Measurements from ENCODE around the gene CHEK2. TPM values are rescaled to one million over a fixed set of nuclear protein-coding genes. Genes with fewer than 3 reads are reported as not detected.
"Not testable (repeated sequence)": the region's sequence is repeated elsewhere in the genome, so short reads cannot be mapped to it uniquely, and the experiment has no call there.

The CHEK2 gene
- total and polyA plus RNA-seq, 2 experiments from 2014 or later, result 15.0 to 30.3 TPM

DNA sequence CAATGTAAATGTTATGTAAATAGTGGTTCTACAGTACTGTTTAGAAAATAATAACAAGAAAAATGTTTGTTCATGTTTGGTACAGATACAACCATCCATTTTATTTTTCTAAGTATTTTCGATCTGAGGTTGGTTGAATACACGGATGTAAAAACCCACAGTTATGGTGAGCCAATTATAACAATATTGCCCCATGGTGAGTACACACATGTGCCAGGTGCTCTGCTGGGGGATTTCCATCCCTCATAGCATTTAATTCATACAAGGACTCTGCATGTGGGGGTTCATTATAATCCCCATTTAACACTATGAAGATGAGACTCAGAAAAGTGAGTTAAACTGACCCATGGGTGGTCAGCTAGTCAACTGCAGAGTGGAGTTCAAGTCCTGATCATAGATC, 38.7 kb downstream of the CHEK2 start:
- TF ChIP-seq, protein P1, sequence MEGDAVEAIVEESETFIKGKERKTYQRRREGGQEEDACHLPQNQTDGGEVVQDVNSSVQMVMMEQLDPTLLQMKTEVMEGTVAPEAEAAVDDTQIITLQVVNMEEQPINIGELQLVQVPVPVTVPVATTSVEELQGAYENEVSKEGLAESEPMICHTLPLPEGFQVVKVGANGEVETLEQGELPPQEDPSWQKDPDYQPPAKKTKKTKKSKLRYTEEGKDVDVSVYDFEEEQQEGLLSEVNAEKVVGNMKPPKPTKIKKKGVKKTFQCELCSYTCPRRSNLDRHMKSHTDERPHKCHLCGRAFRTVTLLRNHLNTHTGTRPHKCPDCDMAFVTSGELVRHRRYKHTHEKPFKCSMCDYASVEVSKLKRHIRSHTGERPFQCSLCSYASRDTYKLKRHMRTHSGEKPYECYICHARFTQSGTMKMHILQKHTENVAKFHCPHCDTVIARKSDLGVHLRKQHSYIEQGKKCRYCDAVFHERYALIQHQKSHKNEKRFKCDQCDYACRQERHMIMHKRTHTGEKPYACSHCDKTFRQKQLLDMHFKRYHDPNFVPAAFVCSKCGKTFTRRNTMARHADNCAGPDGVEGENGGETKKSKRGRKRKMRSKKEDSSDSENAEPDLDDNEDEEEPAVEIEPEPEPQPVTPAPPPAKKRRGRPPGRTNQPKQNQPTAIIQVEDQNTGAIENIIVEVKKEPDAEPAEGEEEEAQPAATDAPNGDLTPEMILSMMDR (IDR thresholded peaks at IDR 0.05; ENCODE audit: low read depth, low read length), result no peak
- no peaks in the 10 kb centered on the region for H3K4me1 ChIP-seq (ENCODE audit: low read depth)
- H3K9me3 ChIP-seq (ENCODE audit: low read depth), result no peaks in the 10 kb centered on the region
- no peak overlapping the region for H3K4me3 ChIP-seq
- H3K36me3 ChIP-seq, result no peaks in the 10 kb centered on the region
- no peak for DNase-seq (ENCODE audit: low read depth in 1 of 2, low spot score in 1 of 2)
- no peaks in the 10 kb centered on the region for H3K27me3 ChIP-seq
- H3K27ac ChIP-seq, result no peak overlapping the region

DNA sequence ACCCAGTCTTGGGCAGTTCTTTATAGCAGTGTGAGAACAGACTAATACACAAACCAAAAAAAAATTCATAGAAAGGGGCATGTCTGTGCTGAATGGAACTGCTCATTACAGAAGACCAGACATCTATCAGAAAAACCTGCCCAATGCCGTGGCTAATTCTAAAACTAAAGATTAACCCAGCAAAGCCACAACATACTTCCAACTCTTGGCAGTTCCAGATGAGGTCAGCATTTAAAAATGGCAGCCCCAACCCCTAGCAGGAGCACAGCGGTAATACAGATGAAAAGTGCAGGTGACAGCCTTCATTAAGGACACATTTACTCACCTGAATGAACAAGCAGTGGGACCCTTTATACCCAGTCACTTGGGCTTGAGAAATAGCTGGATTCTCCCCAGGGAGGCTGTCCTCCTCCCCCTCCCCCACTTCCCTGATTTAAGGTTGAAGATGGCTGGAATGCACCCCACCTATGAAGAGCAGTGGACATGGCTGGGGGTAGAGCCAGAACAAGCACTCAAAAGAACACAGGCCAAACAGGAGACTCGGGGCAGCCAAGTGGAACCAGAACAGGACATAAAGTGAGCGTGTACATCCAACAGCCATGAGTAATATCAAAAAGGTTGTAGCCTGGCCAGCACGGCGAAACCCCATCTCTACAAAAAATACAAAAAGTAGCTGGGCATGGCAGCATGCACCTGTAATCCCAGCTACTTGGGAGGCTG, 48.4 kb downstream of the CHEK2 start:
- not testable (repeated sequence) for DNase-seq (ENCODE audit: low read depth in 1 of 2, low spot score in 1 of 2); H3K4me3 ChIP-seq

DNA sequence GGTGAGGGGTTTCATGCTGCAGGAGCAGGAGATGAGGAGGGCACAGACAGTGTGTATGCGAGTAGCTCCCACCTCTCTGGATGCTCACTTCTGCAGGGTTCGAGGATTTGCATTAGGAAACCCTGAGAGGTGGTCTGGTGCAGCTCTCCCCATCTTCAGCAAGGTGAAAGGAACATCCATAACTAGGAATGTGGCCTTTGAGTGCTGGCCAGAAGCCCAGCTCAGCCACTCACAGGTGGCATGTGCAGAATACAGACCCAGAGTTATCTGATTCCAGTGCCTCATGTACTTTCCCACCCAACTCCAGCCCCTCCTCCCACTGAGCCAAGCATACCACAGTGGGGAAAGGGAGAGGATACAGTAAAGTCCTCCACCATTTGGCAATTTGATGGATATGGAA, 51.8 kb downstream of the CHEK2 start:
- not testable (repeated sequence) for H3K36me3 ChIP-seq; H3K4me3 ChIP-seq; DNase-seq (ENCODE audit: low read depth in 1 of 2, low spot score in 1 of 2); H3K27me3 ChIP-seq; H3K27ac ChIP-seq; H3K4me1 ChIP-seq (ENCODE audit: low read depth); H3K9me3 ChIP-seq (ENCODE audit: low read depth)

More for the DNA sequence above, 48.4 kb downstream of the CHEK2 start:
- not testable (repeated sequence) for H3K27ac ChIP-seq; H3K9me3 ChIP-seq (ENCODE audit: low read depth); H3K27me3 ChIP-seq; H3K4me1 ChIP-seq (ENCODE audit: low read depth); H3K36me3 ChIP-seq

DNA sequence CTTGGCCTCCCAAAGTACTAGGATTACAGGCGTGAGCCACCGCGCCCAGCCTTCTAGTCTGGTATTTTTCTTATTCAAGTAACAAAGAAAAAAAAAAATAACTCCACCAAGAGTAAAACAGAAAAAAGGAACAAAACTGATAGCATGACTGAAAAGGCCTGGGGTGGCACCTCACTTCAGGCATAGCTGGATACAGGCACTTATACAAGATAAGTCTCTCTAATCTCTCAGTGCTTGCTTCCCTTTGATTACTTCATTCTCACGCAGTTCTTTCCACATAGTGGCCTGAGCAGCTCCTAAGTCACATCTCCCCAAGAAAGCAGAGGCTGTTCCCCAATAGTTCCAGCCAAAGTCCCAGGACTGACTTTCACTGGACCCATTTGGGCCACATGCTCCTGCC, 58.7 kb downstream of the CHEK2 start:
- H3K9me3 ChIP-seq (ENCODE audit: low read depth); DNase-seq (ENCODE audit: low read depth in 1 of 2, low spot score in 1 of 2): not testable (repeated sequence)

DNA sequence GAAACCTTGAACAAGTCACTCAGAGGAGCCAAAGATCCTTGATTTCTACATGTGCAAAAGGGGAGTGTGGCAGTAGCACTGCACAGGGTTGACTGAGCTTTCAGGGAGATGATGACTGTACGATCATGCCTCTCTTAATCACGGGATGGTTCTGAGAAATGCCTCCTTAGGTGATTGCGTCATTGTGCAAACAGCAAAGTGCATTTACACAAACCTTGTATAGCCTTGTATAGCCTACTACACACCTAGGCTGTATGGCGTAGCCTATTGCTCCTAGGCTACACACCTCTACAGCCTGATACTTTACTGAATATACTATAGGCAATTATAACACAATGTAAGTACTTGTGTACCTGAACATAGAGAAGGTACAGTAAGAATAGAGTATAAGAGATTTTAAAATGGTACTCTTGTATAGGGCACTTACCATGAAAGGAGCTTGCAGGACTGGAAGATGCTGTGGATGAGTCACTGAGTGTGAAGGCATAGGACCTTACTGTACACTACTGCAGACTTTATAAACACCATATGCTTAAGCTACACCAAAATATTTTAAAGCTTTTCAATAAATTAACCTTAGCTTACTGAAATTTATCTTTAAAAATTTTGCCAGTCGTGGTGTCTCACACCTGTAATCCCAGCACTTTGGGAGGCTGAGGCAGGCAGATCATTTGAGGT, 60.7 kb downstream of the CHEK2 start:
- H3K4me3 ChIP-seq; H3K9me3 ChIP-seq (ENCODE audit: low read depth); H3K4me1 ChIP-seq (ENCODE audit: low read depth); H3K27ac ChIP-seq; H3K36me3 ChIP-seq; H3K27me3 ChIP-seq: not testable (repeated sequence)
- DNase-seq (ENCODE audit: low read depth in 1 of 2, low spot score in 1 of 2), result peak in 1 of 2 donors; percentile 35

More for the DNA sequence above, 58.7 kb downstream of the CHEK2 start:
- H3K27ac ChIP-seq; H3K4me3 ChIP-seq; H3K27me3 ChIP-seq; H3K4me1 ChIP-seq (ENCODE audit: low read depth); H3K36me3 ChIP-seq: not testable (repeated sequence)

DNA sequence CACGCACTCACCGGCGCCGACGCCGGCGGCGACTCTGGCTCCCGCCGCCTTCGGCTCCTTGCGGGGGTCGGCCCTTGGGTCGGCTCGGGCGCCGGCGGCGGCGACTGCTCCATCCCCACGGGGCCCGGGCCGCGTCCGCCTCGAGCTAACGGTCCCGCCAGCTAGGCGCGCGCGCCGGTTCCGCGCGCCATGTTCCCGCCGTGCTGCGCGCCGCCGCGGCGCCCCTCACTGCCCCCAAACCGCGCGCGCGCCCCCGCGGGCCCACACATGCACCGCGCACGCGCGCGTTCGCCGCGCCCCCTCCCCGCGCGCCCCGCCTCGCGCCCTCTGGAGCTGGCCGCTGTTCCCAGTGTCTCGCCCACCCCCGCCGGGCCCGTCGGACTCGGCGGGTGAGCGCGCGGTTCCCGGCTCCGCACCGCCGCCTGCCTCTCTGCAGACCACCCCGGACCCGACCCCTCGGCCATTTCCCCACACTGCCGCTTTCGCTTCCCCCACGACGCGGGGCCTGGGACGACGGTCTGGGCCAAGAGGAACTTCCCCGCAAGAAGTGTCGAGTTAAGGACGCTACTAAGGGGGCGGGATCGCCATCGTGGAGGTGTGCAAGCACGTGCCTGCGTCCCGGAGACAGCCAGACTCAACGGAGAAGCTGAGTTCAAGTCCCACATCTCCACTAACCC, 61.9 kb downstream of the CHEK2 start, which contains the start of gene TTC28:
Gene TTC28 (minus strand): TSS at position 230 of the 677 bp plus-strand sequence. CDS start 117 bp downstream, at position 113.
- peak within 1 kb of the TSS; percentile 52 for H3K27ac ChIP-seq
- peak; percentile 90 to 91 for DNase-seq (ENCODE audit: low read depth in 1 of 2, low spot score in 1 of 2)

DNA sequence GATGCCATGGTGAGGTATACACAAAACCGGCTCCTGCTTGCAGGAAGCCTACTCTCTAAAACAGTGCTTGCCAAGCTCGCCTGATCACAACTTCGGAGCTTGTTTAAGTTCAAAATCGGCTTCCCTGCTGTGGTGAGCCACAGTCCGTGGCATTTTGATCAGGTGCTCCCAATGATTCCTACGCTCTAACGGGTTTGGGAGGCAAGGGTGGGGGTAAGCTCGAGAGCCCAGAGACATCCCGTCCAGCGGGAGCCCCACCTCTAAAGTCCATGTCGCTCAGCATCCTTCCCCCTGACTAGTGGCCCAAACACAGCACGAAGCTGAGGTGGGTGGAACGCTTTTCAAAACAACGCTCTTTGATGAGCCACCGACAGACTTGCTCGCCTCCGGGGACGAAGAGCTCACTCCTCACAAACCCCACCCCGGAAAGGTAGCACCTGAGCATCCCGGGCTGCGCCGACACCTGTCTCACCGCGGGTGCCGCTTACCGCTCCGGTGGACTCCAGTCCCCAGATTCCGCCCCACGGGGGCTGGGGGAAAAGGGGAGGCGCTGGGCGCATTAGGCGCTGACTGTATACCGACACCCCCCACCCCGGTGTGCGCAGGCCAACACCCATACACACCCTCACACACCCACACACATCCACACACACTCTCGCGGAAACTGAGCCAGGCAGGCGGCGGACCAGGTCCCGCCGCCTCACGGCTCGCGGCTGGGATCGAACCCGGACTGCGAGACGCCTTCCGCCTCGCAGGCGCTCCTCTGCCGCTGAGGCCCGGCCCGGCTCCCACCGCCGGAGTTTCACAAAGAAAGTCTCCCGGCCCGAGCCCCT, 62.6 kb downstream of the CHEK2 start:
- H3K36me3 ChIP-seq; H3K27me3 ChIP-seq; H3K9me3 ChIP-seq (ENCODE audit: low read depth); H3K4me1 ChIP-seq (ENCODE audit: low read depth); DNase-seq (ENCODE audit: low read depth in 1 of 2, low spot score in 1 of 2): not testable (repeated sequence)
- Histone ChIP-seq H3K4me3 (peak overlapping the region; percentile 90), H3K27ac (peak overlapping the region; percentile 52)

More for the DNA sequence above, 61.9 kb downstream of the CHEK2 start, which contains the start of gene TTC28:
- H3K4me3 ChIP-seq, result peak within 1 kb of the TSS; percentile 90
- not testable (repeated sequence) for H3K36me3 ChIP-seq; H3K4me1 ChIP-seq (ENCODE audit: low read depth); H3K9me3 ChIP-seq (ENCODE audit: low read depth); H3K27me3 ChIP-seq

DNA sequence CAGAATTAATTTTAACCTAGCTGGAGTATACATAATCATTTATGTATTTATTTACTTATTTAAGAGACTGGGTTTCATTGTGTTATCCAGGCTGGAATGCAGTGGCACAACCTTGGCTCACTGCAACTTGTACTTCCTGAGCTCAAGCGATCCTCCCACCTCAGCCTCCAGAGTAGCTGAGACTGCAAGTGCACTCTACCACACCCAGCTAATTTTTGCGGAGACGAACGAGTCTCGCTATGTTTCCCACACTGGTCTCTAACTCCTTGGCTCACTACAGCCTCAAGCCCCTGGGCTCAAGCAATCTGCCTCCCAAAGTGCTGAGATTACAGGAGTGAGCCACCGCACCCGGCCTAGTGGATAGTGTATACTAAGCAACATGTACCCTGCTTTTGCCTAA, 63.5 kb downstream of the CHEK2 start:
- not testable (repeated sequence) for H3K9me3 ChIP-seq (ENCODE audit: low read depth); H3K4me1 ChIP-seq (ENCODE audit: low read depth); H3K27me3 ChIP-seq; H3K27ac ChIP-seq; H3K36me3 ChIP-seq; DNase-seq (ENCODE audit: low read depth in 1 of 2, low spot score in 1 of 2); H3K4me3 ChIP-seq

Measured in cardiac muscle cell (in vitro differentiated cells and primary cell).